GM21515 (cell line): Measurements from ENCODE around the gene CCDC154.
"Not testable (repeated sequence)": the region's sequence is repeated elsewhere in the genome, so short reads cannot be mapped to it uniquely, and the experiment has no call there.

ENCODE experiments used
- ATAC-seq: cut with Tn5 transposase; IDR thresholded peaks from one replicate; pipeline ENCODE4 v1.9.1; 2021; ENCODE audit not compliant: unreplicated experiment

Gene CCDC154

GRCh38 chr16:1474796-1475551, 30.6 kb upstream of the CCDC154 start, which contains the start of gene CLCN7:
Gene CLCN7 (minus strand): TSS chr16:1475028. CDS start chr16:1474974, 54 bp downstream.
- ATAC-seq, result peak; percentile 75

GRCh38 chr16:1474082-1474795, 29.9 kb upstream of the CCDC154 start:
- ATAC-seq, result peak; percentile 23

GRCh38 chr16:1472974-1473373, 28.6 kb upstream of the CCDC154 start:
- no peak for ATAC-seq

GRCh38 chr16:1471569-1472194, 27.3 kb upstream of the CCDC154 start:
- no peak for ATAC-seq

GRCh38 chr16:1470481-1471251, 26.3 kb upstream of the CCDC154 start:
- no peak for ATAC-seq

GRCh38 chr16:1469693-1470201, 25.4 kb upstream of the CCDC154 start:
- ATAC-seq, result no peak

- ATAC-seq, result not testable (repeated sequence)
These were observed 24.8 kb upstream of the CCDC154 start for GRCh38 chr16:1469141-1469540.

GRCh38 chr16:1468426-1468810, 24.1 kb upstream of the CCDC154 start:
- no peak for ATAC-seq

GRCh38 chr16:1466968-1467521, 22.7 kb upstream of the CCDC154 start:
- ATAC-seq, result no peak

- no peak for ATAC-seq
These were observed 21.7 kb upstream of the CCDC154 start for GRCh38 chr16:1466054-1466453.

- no peak for ATAC-seq
These were observed 21.2 kb upstream of the CCDC154 start for GRCh38 chr16:1465567-1465915.

GRCh38 chr16:1464894-1465566, 20.7 kb upstream of the CCDC154 start:
- ATAC-seq, result no peak

- ATAC-seq, result no peak
These were observed 20.0 kb upstream of the CCDC154 start for GRCh38 chr16:1464196-1464893.

- no peak for ATAC-seq
These were observed 16.8 kb upstream of the CCDC154 start for GRCh38 chr16:1461146-1461545.

GRCh38 chr16:1460602-1461138, 16.3 kb upstream of the CCDC154 start:
- no peak for ATAC-seq

- ATAC-seq, result no peak
These were observed 15.6 kb upstream of the CCDC154 start for GRCh38 chr16:1459967-1460366.

GRCh38 chr16:1458977-1459341, 14.6 kb upstream of the CCDC154 start:
- no peak for ATAC-seq

GRCh38 chr16:1458336-1458976, 14.1 kb upstream of the CCDC154 start:
- ATAC-seq, result no peak
